Measurements from ENCODE around the gene NHLRC4.
A peak's percentile ranks its signal among the peaks of the same experiment; 100 is the strongest.
"Not testable (repeated sequence)": the region's sequence is repeated elsewhere in the genome, so short reads cannot be mapped to it uniquely, and the experiment has no call there.

NHLRC4 gene

GRCh38 chr16:586047-586644 is 19.3 kb downstream of the NHLRC4 start:
- no peak for DNase-seq

- no peak for DNase-seq
These were observed 20.1 kb downstream of the NHLRC4 start for GRCh38 chr16:586645-587590.

- peak; percentile 76 to 81 for DNase-seq
These were observed 21.8 kb downstream of the NHLRC4 start for GRCh38 chr16:588639-588888.

- DNase-seq, result peak; percentile 99 to 100
These were observed 22.3 kb downstream of the NHLRC4 start for GRCh38 chr16:588889-589657.

GRCh38 chr16:589658-590187 is 22.9 kb downstream of the NHLRC4 start, which contains the start of gene RAB40C:
RAB40C (plus strand) TSS chr16:590066; CDS start chr16:590292, 226 bp downstream.
- peak; percentile 99 for DNase-seq

GRCh38 chr16:590188-590814 is 23.5 kb downstream of the NHLRC4 start:
- no peak for DNase-seq

- DNase-seq, result no peak
These were observed 24.0 kb downstream of the NHLRC4 start for GRCh38 chr16:590815-591200.

GRCh38 chr16:591231-591630 is 24.4 kb downstream of the NHLRC4 start:
- no peak for DNase-seq

- DNase-seq, result no peak
These were observed 25.2 kb downstream of the NHLRC4 start for GRCh38 chr16:591892-592517.

- DNase-seq, result no peak
These were observed 25.9 kb downstream of the NHLRC4 start for GRCh38 chr16:592518-593306.

- DNase-seq, result no peak
These were observed 26.6 kb downstream of the NHLRC4 start for GRCh38 chr16:593406-593805.

- DNase-seq, result no peak
These were observed 27.0 kb downstream of the NHLRC4 start for GRCh38 chr16:593807-594206.

- no peak for DNase-seq
These were observed 28.3 kb downstream of the NHLRC4 start for GRCh38 chr16:595094-595528.

- DNase-seq, result no peak
These were observed 29.3 kb downstream of the NHLRC4 start for GRCh38 chr16:595942-596735.

- no peak for DNase-seq
These were observed 29.9 kb downstream of the NHLRC4 start for GRCh38 chr16:596736-597060.

GRCh38 chr16:597655-598054 is 30.9 kb downstream of the NHLRC4 start:
- not testable (repeated sequence) for DNase-seq

GRCh38 chr16:598823-599739 is 32.3 kb downstream of the NHLRC4 start:
- DNase-seq, result no peak

- DNase-seq, result no peak
These were observed 34.0 kb downstream of the NHLRC4 start for GRCh38 chr16:600781-601180.

GRCh38 chr16:603933-604332 is 37.1 kb downstream of the NHLRC4 start:
- no peak for DNase-seq

Measured in activated T-cell treated with anti-CD3 and anti-CD28 coated beads, Interleukin-2, amount 50 U/mL, for 48 hours (primary cell).